ENCODE results near the gene LRRC43. TPM values are rescaled to one million over a fixed set of nuclear protein-coding genes. Genes with fewer than 3 reads are reported as not detected.
A peak's percentile ranks its signal among the peaks of the same experiment; 100 is the strongest.

Gene LRRC43
- total and polyA plus RNA-seq, 7 donors: 0.05 to 0.36 (median 0.13) TPM; not detected in 2

GRCh38 chr12:122183588-122183940 lies 641 bp downstream of the LRRC43 start:
- Histone ChIP-seq H3K27me3 (ENCODE audit: insufficient read depth in 3 of 3, low read length in 2 of 3) (peaks cover 0 to 3% (median 0%) of the 10 kb centered on the region in 3 donors), H3K9me3 (no peaks in the 10 kb centered on the region), H3K27ac (no peak overlapping the region), H3K36me3 (ENCODE audit: insufficient read depth in 1 of 2, low read depth in 1 of 2) (no peaks in the 10 kb centered on the region), H3K4me1 (no peaks in the 10 kb centered on the region), H3K4me3 (peak overlapping the region; percentile 70)
- WGBS, 3 donors: 72 to 79% (median 76%) methylated on average over 10 of the region's 10 CpGs
- intact Hi-C loops (cut with DNase I): no loop called here
- no peak for TF ChIP-seq CTCF (IDR thresholded peaks at IDR 0.05)
- DNase-seq: no peak
- no peak for ATAC-seq

GRCh38 chr12:122184517-122184916 lies 1.6 kb downstream of the LRRC43 start:
- no peaks in the 10 kb centered on the region for H3K4me1 ChIP-seq
- ATAC-seq (no peak), DNase-seq (no peak)
- H3K36me3 ChIP-seq (ENCODE audit: insufficient read depth in 1 of 2, low read depth in 1 of 2): no peaks in the 10 kb centered on the region
- H3K27ac ChIP-seq: no peak overlapping the region
- intact Hi-C loops (cut with DNase I): no loop called here
- no peak overlapping the region for H3K4me3 ChIP-seq
- peaks cover 0 to 3% (median 0%) of the 10 kb centered on the region in 3 donors for H3K27me3 ChIP-seq (ENCODE audit: insufficient read depth in 3 of 3, low read length in 2 of 3)
- H3K9me3 ChIP-seq: no peaks in the 10 kb centered on the region
- no peak for TF ChIP-seq CTCF (IDR thresholded peaks at IDR 0.05)
- 77 to 85% (median 83%) methylated on average over 18 of the region's 18 CpGs for WGBS, 3 donors

- no peaks in the 10 kb centered on the region for H3K36me3 ChIP-seq (ENCODE audit: insufficient read depth in 1 of 2, low read depth in 1 of 2)
- H3K27ac ChIP-seq: no peak overlapping the region
- H3K27me3 ChIP-seq (ENCODE audit: insufficient read depth in 3 of 3, low read length in 2 of 3): peaks cover 0 to 3% (median 0%) of the 10 kb centered on the region in 3 donors
- 88 to 95% (median 91%) methylated on average over 7 of the region's 7 CpGs for WGBS, 3 donors
- H3K4me1 ChIP-seq: no peaks in the 10 kb centered on the region
- H3K4me3 ChIP-seq: no peak overlapping the region
- intact Hi-C loops (cut with DNase I): no loop called here
- no peak for ATAC-seq
- no peaks in the 10 kb centered on the region for H3K9me3 ChIP-seq
- no peak for DNase-seq
- no peak for TF ChIP-seq CTCF (IDR thresholded peaks at IDR 0.05)
These were observed 2.2 kb downstream of the LRRC43 start for GRCh38 chr12:122185079-122185478.

GRCh38 chr12:122185494-122186082 lies 2.7 kb downstream of the LRRC43 start:
- 71 to 86% (median 72%) methylated on average over 10 of the region's 10 CpGs for WGBS, 3 donors
- ATAC-seq: no peak
- Histone ChIP-seq H3K4me1 (no peaks in the 10 kb centered on the region), H3K27me3 (ENCODE audit: insufficient read depth in 3 of 3, low read length in 2 of 3) (peaks cover 0 to 3% (median 0%) of the 10 kb centered on the region in 3 donors), H3K9me3 (no peaks in the 10 kb centered on the region), H3K27ac (no peak overlapping the region), H3K36me3 (ENCODE audit: insufficient read depth in 1 of 2, low read depth in 1 of 2) (no peaks in the 10 kb centered on the region), H3K4me3 (no peak overlapping the region)
- intact Hi-C loops (cut with DNase I): no loop called here
- no peak for DNase-seq
- TF ChIP-seq CTCF (IDR thresholded peaks at IDR 0.05): no peak

GRCh38 chr12:122187466-122187865 lies 4.5 kb downstream of the LRRC43 start:
- Histone ChIP-seq H3K4me3 (no peak overlapping the region), H3K4me1 (no peaks in the 10 kb centered on the region), H3K9me3 (no peaks in the 10 kb centered on the region), H3K36me3 (ENCODE audit: insufficient read depth in 1 of 2, low read depth in 1 of 2) (no peaks in the 10 kb centered on the region), H3K27me3 (ENCODE audit: insufficient read depth in 3 of 3, low read length in 2 of 3) (peaks cover 0 to 2% (median 0%) of the 10 kb centered on the region in 3 donors), H3K27ac (no peak overlapping the region)
- DNase-seq (no peak), ATAC-seq (no peak)
- WGBS, 3 donors: 44 to 57% (median 47%) methylated on average over 12 of the region's 12 CpGs
- no peak for TF ChIP-seq CTCF (IDR thresholded peaks at IDR 0.05)
- intact Hi-C loops (cut with DNase I): no loop called here

Measured in psoas muscle (tissue), 8 donors.